DOHH2 (cell line): ENCODE measurements around the gene CHMP6.

Experiments
- EZH2phosphoT487 ChIP-seq: fragments of 200-600 bp; sonication (generic); IDR thresholded peaks from 2 replicates; pipeline ENCODE4 v1.6.1; 2017; ENCODE audit warnings: borderline replicate concordance, mild to moderate bottlenecking, antibody characterized with exemption, low read length, moderate library complexity, mixed read lengths
- TF ChIP-seq, protein P1 (sequence below): fragments of 200-600 bp; sonication (generic); IDR thresholded peaks from one replicate; pipeline ENCODE4 v1.5.1; 2014; ENCODE audit warnings: antibody characterized with exemption, mild to moderate bottlenecking, low read depth, low read length; ENCODE audit not compliant: poor library complexity, severe bottlenecking

GRCh38 chr17:81045590-81046095 lies 54.0 kb downstream of the CHMP6 start:
- TF ChIP-seq, protein P1, sequence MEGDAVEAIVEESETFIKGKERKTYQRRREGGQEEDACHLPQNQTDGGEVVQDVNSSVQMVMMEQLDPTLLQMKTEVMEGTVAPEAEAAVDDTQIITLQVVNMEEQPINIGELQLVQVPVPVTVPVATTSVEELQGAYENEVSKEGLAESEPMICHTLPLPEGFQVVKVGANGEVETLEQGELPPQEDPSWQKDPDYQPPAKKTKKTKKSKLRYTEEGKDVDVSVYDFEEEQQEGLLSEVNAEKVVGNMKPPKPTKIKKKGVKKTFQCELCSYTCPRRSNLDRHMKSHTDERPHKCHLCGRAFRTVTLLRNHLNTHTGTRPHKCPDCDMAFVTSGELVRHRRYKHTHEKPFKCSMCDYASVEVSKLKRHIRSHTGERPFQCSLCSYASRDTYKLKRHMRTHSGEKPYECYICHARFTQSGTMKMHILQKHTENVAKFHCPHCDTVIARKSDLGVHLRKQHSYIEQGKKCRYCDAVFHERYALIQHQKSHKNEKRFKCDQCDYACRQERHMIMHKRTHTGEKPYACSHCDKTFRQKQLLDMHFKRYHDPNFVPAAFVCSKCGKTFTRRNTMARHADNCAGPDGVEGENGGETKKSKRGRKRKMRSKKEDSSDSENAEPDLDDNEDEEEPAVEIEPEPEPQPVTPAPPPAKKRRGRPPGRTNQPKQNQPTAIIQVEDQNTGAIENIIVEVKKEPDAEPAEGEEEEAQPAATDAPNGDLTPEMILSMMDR, result no peak
- TF ChIP-seq EZH2phosphoT487, result no peak
